ENCODE measurements around the gene KSR1. TPM values are rescaled to one million over a fixed set of nuclear protein-coding genes. Genes with fewer than 3 reads are reported as not detected.

The KSR1 gene
- total RNA-seq, 1 donor from 2014 or later: 8.3 TPM

DNA sequence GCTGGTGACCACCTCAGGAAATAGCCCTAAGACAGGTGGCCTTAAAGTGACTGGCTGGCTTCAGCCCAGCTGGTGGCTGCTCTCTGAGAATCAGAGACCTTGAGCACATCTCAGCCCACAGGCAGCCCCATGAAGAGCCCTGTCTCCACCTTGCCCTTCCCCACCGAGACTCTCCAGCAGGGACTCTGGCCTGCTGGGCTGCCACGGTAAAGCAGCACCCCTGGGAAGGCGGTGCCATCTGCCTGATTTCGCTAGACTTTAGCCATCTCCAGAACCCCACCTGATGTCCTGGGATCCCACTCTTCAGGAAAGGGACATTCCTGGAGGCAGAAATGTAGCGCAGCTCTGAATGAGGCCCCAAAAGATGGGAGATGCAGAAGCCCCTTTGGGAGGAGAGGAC, 129.5 kb downstream of the KSR1 start:
- intact Hi-C loops (cut with DNase I): no loop called here
- DNase-seq (no peak), ATAC-seq (ENCODE audit: poor library complexity) (no peak)

DNA sequence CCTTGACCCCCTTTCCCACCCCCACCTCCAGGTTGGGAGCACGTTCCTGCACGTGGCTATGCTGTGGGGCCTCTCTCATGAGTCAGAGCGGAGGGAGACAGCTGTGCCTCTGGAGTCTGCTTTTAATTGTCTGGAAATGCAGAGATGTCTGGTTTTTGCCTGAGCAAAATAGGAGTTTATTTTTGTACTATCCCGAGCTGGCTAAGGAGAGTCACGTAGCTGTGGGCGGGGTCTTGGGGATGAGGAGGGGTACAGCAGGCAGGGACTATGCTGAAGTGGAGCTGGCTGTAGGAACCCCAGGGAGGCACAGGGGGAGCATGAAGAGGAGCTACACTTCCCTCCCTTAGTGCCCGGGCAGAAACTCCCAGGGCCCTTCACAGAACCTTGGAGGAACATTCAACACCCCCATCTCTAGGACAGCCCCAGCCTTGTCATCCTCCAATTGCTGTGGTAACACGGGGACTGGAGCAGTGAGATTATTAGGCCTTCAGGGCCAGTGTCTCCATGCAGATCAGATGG, 130.0 kb downstream of the KSR1 start:
- ATAC-seq (ENCODE audit: poor library complexity) (no peak), DNase-seq (no peak)
- intact Hi-C loops (cut with DNase I): no loop called here

- intact Hi-C loops (cut with DNase I): no loop called here
- DNase-seq (no peak), ATAC-seq (ENCODE audit: poor library complexity) (no peak)
Observed at GRCh38 chr17:27588354-27588753, 132.1 kb downstream of the KSR1 start.

DNA sequence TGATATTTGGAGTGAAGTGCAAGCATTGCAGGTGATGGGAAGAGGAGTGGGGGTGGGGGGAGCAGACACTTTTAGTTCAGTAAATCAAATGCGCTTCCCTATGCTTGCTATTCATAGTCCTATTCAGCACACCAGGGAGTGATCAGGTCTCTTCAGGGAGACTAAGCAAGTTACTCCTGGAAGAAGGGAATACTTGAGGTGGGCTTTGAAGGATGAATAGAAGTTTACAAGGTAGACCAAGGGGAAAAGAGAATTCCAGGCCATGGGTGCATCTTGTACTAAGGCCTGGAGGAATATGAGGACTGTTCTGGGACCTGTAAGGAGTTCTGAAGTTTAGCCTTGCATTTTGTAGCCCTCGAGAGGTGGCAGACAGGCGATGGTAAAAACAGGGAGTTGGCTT, 134.6 kb downstream of the KSR1 start:
- ATAC-seq (ENCODE audit: poor library complexity): no peak
- no peak for DNase-seq
- intact Hi-C loops (cut with DNase I): no loop called here

- ATAC-seq (ENCODE audit: poor library complexity) (no peak), DNase-seq (no peak)
- intact Hi-C loops (cut with DNase I): no loop called here
Observed at GRCh38 chr17:27591986-27592385, 135.7 kb downstream of the KSR1 start.

DNA sequence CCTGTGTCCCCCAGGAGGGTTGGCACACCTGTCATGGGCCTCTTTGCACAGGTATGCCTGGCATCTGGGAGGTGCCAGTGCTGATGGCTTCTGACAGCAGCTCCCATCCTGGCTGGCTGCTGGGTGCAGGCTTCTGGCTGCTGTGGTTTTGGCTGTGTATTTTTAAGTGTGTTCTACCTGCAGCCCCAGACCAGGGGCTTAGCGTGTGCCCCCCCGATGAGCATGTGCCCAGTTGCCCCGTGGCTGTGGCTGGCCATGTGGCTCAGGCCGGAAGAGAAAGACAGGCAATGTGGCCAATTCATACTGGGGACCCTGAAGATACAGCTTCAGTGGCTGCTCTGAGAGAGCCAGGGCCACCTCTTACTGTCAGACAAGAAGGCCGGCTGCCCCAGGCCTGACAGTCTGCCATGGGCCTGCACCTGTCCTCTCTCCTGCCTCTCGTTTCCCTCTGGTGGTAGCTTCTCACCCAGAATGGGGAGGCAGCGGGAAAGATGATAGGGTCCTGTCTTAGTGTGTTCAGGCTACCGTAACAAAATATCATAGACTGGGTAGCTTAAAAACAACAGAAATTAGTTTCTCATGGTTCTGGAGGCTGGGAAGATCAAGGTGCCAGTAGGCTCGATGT, 137.1 kb downstream of the KSR1 start:
- ATAC-seq (ENCODE audit: poor library complexity): no peak
- no peak for DNase-seq

GRCh38 chr17:27593857-27594255, 137.6 kb downstream of the KSR1 start:
- ATAC-seq (ENCODE audit: poor library complexity) (no peak), DNase-seq (no peak)
- intact Hi-C loops (cut with DNase I): no loop called here

More for the DNA sequence above, 137.1 kb downstream of the KSR1 start:
- intact Hi-C loops (cut with DNase I): no loop called here

GRCh38 chr17:27595208-27595607, 139.0 kb downstream of the KSR1 start:
- ATAC-seq (ENCODE audit: poor library complexity) (no peak), DNase-seq (no peak)
- intact Hi-C loops (cut with DNase I): no loop called here

- ATAC-seq (ENCODE audit: poor library complexity): no peak
- no peak for DNase-seq
- intact Hi-C loops (cut with DNase I): no loop called here
Observed at GRCh38 chr17:27596096-27596495, 139.8 kb downstream of the KSR1 start.

DNA sequence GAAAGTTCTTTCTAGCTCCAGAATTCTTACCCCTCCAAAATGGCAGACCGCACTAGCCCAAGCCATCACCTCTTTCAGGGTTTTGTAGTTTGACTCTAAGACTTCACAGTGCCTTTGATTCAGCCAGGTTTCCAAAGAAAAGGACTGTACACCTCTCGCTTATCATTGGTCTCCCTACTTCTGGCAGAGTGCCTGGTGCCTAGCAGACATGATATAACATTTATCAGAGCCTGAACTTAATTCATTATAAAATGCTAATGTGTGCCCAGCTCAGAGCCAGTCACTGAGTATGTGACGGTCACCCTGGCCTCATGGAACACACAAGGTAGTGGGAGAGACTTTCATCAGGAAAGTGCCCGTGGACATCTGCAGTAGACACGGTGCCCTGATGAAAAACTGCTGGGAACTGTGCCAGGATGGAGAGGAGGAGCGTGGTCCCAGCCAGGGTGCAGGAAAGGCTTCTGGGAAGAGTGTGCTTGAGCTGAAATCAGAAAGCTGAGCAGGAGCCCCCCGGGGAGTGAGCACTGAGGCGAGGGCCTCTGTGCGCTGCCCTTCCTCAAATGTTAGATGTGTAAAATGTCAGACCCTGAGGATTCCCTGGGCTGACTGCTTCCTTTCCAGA, 140.4 kb downstream of the KSR1 start:
- ATAC-seq (ENCODE audit: poor library complexity) (no peak), DNase-seq (no peak)
- intact Hi-C loops (cut with DNase I): no loop called here

DNA sequence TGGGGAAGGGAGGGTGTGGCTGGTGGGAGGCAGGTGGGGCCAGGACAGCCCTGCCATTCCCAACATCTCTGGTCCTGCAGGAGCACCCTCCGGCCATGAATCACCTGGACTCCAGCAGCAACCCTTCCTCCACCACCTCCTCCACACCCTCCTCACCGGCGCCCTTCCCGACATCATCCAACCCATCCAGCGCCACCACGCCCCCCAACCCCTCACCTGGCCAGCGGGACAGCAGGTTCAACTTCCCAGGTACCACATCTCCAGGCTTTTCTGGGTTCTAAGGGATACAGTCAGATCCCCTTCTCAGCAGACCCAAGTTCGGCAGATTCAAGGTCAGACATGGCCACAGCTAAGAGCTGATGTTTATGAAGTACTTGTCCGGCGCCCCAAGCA, 140.9 kb downstream of the KSR1 start:
- DNase-seq: no peak
- no peak for ATAC-seq (ENCODE audit: poor library complexity)
- intact Hi-C loops (cut with DNase I): no loop called here

DNA sequence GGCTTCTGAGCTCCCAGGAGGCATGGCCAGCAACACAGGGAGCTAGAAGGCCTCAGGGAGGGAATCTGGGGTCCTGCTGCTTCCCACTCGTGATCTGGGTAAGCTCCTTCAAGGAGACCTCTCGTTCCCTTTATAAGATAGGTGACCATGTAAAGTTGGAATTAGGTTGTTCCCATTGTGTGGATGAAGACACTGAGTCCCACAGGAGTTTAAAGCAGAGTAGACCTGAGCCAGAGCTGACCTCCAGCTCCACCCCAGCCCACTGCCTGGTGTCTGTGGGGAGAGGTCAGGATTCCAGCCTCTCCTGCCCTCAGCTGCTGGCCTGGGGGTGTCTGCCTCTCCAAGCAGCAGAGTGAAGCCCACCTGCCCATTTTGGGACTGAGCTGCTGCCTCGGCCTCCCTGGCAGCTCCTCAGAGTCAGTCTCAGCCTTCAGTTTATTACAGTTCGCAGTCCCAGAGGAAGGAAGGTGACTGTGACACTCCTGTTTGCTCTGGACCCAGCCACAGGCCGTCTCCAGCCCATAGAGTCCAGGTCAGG, 141.6 kb downstream of the KSR1 start:
- intact Hi-C loops (cut with DNase I): no loop called here
- no peak for DNase-seq
- no peak for ATAC-seq (ENCODE audit: poor library complexity)

- ATAC-seq (ENCODE audit: poor library complexity) (no peak), DNase-seq (no peak)
- intact Hi-C loops (cut with DNase I): no loop called here
Observed at GRCh38 chr17:27598337-27599050, 142.2 kb downstream of the KSR1 start.

- ATAC-seq (ENCODE audit: poor library complexity): no peak
- DNase-seq: no peak
- intact Hi-C loops (cut with DNase I): loop anchor here (2.0 to 5.0 kb wide), 3 partner anchors 143 to 364 kb away; partner anchors contain the start of gene KSR1
Observed at GRCh38 chr17:27600471-27600870, 144.2 kb downstream of the KSR1 start.

DNA sequence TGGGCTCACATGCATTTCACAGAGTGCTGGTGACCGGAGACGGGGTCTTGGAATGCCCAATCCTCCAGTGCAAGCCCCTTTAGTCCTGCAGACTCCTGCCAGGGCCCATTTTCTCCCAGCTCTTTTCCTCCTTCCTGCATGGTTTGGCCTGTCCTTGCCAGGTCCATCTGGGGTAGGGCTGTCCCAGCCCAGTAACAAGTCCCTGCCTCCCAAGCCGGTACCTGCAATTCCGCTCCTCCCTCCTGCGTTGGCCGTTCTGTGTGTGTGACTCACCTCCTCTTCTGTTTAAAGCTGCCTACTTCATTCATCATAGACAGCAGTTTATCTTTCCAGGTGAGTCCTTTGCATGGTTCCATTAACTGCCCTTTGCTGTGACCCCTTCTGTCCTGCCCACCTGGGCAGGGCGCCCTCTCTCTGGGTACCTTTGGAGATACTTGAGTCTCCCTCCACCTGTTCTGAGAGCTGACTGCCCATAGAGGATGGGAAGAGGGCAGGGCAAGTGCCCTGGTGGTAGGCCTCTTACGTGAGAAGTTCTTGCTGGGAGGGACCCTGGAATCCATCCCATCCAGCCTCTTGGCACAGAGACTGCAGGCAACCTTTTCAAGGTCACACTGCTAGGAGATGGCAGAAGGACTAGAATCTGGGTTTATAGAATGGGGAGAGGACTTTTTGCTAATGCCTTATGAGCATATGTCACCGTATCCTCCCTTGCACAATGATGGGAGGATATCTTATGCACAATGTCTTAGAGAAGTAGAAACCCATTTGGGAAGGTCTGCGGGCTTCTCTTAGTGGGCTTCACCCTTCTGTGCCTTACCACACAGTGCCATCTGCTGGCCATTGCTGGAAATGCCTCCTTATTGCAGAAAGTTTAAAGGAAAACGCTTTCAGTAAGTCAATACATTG, 145.1 kb downstream of the KSR1 start:
- peak; percentile 58 for ATAC-seq (ENCODE audit: poor library complexity)
- peak; percentile 81 for DNase-seq
- intact Hi-C loops (cut with DNase I): loop anchor here (2.0 to 5.0 kb wide), 3 partner anchors 144 to 365 kb away; partner anchors contain the start of gene KSR1

- intact Hi-C loops (cut with DNase I): loop anchor here (1.0 to 5.0 kb wide), 4 partner anchors 49 to 365 kb away; partner anchors contain the start of gene KSR1
- no peak for ATAC-seq (ENCODE audit: poor library complexity)
- DNase-seq: no peak
Observed at GRCh38 chr17:27601975-27602302, 145.7 kb downstream of the KSR1 start.

GRCh38 chr17:27602721-27603420, 146.6 kb downstream of the KSR1 start:
- ATAC-seq (ENCODE audit: poor library complexity): peak; percentile 73
- DNase-seq: peak; percentile 79
- intact Hi-C loops (cut with DNase I): loop anchor here (1.0 to 5.0 kb wide), 2 partner anchors 48 to 146 kb away; partner anchors contain the start of gene KSR1

- intact Hi-C loops (cut with DNase I): loop anchor here (5.0 kb wide), 1 partner anchor 146 kb away; the partner anchor contains the start of gene KSR1
- ATAC-seq (ENCODE audit: poor library complexity): no peak
- DNase-seq: no peak
Observed at GRCh38 chr17:27603421-27603770, 147.1 kb downstream of the KSR1 start.

Measured in Right ventricle myocardium superior (tissue), 1 donor.